Suprapubic skin (tissue), 4 donors: ENCODE measurements around the gene CORO1C.

Experiments
- CTCF ChIP-seq, 2 donors: fragments of 200-600 bp in 1 of 2; fragments of 450-650 bp in 1 of 2; sonication (generic) in 1 of 2; IDR thresholded peaks; one replicate each; pipeline ENCODE4 v1.5.1; 2016 to 2019; ENCODE audit warnings: antibody characterized with exemption in 2 of 2, mild to moderate bottlenecking in 1 of 2, moderate library complexity in 1 of 2
- EP300 ChIP-seq: sonication (generic); formaldehyde crosslinking; IDR thresholded peaks from one replicate; pipeline ENCODE4 v1.6.1; 2017; ENCODE audit warnings: antibody characterized with exemption
- POLR2A ChIP-seq, 2 donors: fragments of 450-650 bp; IDR thresholded peaks; one replicate each; pipeline ENCODE4 v1.6.1; 2017; ENCODE audit warnings: antibody characterized with exemption in 2 of 2, mild to moderate bottlenecking in 2 of 2, moderate library complexity in 2 of 2
- POLR2AphosphoS5 ChIP-seq, 3 donors: sonication (generic); formaldehyde crosslinking; IDR thresholded peaks; one replicate each; pipeline ENCODE4 v1.6.1; 2017; ENCODE audit warnings: antibody characterized with exemption in 3 of 3

DNA sequence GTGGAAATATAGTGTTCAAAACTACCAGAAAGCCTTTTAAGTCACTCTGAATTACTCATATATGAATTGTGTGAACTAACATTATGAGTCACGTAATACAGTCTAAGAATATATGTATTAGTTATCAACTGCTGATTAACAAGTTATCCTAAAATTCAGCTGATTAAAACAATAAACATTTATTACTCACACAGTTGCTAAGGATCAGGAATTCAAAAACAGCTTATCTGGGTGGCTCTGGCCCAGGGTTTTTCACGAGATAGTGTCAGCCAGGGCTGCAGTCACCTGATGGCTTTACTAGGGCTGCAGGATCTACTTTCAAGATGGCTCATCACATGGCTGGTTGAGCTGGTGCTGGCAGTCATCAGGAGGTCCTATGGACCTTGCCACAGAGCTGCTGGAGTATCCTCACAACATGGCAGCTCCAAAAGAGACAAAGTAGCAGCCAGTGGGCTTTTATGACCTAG lies 36.5 kb downstream of the CORO1C start:
- no peak for TF ChIP-seq EP300
- TF ChIP-seq CTCF (IDR thresholded peaks at IDR 0.05) = no peak
- no peak for TF ChIP-seq POLR2A (IDR thresholded peaks at IDR 0.05)
- no peak for TF ChIP-seq POLR2AphosphoS5 (IDR thresholded peaks at IDR 0.05)
